NCI-H187 treated with DMSO at 0.1 percent for 48 hours (cell line): ENCODE data around the gene VPS33B.
"Not testable (repeated sequence)": the region's sequence is repeated elsewhere in the genome, so short reads cannot be mapped to it uniquely, and the experiment has no call there.

ENCODE experiments used
- DNase-seq: peaks from one replicate; lab custom pipeline; 2025; lab: John Stamatoyannopoulos, UW

Gene VPS33B

GRCh38 chr15:91031796-91032195, 9.4 kb upstream of the VPS33B start:
- no peak for DNase-seq

- no peak for DNase-seq
Observed at GRCh38 chr15:91027677-91028076, 5.3 kb upstream of the VPS33B start.

DNA sequence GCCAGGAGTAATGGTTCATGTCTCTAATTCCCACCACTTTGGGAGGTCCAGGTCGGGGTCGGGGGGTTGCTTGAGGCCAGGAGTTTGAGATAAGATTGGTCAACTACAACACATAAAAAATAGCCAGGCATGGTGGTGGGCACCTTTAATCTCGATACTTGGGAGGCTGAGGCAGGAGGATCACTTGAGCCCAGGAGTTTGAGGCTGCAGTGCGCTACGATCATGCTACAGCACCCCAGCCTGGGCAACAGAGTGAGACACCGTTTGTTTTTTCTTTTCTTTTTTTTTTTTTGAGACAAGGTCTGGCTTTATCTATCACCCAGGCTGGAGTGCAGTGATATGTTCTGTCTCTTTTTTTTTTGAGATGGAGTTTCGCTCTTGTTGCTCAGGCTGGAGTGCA, 1.3 kb upstream of the VPS33B start:
- no peak for DNase-seq

GRCh38 chr15:91022832-91023129, 387 bp upstream of the VPS33B start:
- no peak for DNase-seq

GRCh38 chr15:91021516-91022074, 799 bp downstream of the VPS33B start:
- DNase-seq = no peak

GRCh38 chr15:91018158-91018557, 4.2 kb downstream of the VPS33B start:
- DNase-seq = no peak

GRCh38 chr15:91017716-91018115, 4.7 kb downstream of the VPS33B start:
- DNase-seq = no peak

- DNase-seq = not testable (repeated sequence)
Observed at GRCh38 chr15:91013701-91014100, 8.7 kb downstream of the VPS33B start.

DNA sequence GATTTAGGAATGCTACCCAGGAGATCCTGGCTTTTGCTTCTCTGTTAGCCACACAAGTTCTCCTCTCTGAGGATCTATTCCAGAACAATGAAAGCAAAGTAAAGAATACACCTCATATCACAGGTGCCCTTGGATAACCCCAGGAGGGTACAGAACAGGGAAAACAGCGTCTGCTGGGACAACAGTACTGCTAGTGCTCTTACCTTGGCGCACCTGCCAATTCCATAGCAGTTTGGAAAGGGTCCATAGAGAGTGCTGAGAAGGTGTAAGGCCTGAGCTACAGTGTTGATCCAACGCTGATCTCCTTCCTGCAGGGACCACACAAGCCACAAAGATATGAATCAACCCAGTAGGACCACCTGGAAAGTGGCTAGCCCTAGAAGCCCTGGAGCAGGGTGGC, 15.1 kb downstream of the VPS33B start:
- DNase-seq = no peak

- no peak for DNase-seq
Observed at GRCh38 chr15:91001209-91001608, 21.2 kb downstream of the VPS33B start.

GRCh38 chr15:90998737-90999136, 23.7 kb downstream of the VPS33B start:
- no peak for DNase-seq

DNA sequence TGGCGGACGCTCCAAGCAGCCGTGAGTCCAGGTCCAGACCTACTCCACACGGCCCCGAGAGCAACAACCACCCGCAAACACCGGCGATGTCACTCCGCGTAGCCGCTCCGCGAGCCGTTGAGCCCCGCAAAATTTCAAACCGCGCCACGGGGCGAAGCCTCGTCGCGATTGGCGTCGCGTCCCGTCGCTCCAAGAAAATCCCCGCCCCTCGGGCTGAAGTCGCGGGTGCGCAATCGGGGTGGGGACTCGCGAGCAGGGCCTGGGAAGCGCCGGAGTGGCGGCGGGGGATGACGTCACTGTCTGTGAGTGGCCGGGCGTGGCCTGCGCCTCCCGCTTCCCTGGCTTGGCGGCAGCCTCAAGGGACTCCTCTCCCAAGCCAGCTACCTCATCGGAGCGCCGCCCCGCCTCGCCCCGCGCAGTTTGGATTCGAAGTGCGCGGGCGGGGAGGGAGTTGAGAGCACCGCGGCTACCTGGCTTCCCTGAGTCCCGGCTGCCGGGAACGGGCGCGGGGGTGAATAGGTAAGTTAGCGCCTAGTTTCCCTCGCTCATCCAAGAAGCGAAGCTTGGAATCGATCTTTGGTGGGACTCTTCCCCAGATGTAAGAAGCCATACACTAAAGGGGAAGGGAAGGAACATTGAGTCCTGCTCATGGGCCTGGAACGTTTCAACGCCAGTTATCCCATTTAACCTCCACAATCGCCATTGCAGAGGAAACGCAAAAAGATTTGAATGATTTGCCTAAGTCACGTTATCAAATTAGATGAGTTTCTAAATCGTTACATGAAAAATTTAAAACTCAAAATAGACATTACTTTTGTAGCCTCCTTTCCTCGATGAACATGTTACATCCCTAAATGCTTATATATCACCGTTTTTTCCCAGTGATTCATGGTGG, 27.7 kb downstream of the VPS33B start, which contains the start of gene PRC1:
Gene PRC1 (minus strand): TSS at position 119 of the 895 bp plus-strand sequence. CDS start 118 bp downstream, at position 1.
- peak; percentile 74 for DNase-seq

- DNase-seq = no peak
Observed at GRCh38 chr15:90994059-90994416, 28.4 kb downstream of the VPS33B start.

DNA sequence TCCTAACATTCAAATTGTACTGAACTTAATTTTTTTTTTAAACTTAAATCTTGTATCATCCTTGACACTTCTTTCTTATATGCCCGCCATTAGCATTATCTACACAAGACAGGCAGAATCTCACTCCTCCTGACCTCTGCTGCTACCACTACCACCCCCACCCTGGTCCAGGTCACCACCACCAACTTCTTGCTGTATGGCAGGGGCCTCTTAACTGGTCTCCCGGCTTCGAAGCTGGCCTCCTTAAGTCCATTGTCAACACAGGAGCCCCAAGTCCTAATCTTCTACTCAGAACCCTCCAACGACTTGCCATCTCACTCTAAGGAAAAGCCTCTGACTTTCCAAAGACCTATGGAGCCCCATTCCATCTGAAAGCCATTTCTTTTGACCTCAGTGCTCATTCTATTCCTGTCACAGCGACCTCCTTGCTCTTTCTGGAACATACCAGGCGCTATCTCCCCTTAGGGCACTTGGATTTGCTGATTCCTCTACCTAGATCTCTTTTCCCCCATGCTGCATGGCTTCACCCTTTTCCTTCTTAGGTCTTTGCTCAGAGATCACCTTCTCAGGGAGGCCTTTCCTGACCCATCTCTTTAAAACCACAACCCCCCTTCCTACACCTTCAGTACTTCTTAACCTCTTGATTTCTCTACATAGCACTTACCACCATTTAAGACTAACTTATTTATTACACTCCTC, 30.7 kb downstream of the VPS33B start:
- no peak for DNase-seq

- DNase-seq = no peak
Observed at GRCh38 chr15:90990446-90990845, 31.9 kb downstream of the VPS33B start.

DNA sequence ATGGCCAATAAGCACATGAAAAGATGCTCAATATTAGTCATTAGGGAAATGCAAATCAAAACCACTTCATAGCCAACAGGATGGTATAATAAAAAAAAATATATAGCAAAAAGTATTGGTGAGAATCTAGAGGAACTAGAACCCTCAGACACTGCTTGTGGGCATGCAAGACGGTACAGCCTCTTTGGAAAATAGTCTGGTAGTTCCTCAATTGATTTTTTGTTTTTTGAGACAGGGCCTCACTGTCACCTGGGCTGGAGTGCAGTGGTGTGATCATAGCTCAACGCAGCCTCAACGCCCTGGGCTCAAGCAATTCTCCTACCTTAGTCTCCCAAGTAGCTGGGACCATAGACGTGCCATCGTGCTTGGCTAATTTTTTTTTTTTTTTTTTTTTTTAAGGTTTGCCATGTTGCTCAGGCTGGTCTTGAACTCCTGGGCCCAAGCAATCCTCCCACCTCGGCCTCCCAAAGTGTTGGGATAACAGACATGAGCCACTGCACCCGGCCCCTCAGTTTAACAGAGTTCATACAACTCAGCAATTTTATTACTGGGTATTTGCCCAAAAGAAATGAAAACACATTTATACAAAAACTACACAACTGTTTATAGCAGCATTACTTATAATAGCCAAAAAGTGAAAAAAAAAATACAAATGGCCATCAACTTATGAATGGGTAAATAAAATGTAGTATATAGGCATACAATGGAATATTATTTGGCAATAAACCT, 33.2 kb downstream of the VPS33B start:
- no peak for DNase-seq

- DNase-seq = no peak
Observed at GRCh38 chr15:90988296-90988695, 34.1 kb downstream of the VPS33B start.

DNA sequence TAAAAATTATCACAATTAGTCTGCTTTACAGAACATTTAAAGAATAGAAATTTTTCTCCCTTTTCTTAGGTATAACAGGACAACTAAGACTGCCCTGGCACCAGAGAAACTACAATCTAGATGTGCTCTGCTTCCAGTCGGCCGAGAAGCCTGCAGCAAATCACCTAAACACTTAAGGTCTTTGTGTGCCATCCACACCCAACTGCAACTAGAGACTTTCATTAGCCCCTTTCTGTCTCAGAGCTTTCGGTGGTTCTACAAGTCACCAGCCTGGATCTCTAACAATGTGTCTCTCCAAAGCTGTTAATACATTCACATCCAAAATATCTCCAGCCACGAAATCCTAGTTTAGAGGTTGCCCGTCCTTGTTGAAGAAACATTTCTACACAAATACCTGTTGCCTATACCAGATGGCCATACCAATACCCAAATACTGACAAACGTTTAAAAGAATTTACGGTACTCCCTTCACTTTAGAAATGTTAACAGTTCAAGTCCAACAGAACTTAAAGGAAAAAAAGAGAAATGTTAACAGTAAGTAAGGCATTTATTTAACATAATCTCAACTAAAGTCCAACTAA, 34.7 kb downstream of the VPS33B start:
- no peak for DNase-seq

DNA sequence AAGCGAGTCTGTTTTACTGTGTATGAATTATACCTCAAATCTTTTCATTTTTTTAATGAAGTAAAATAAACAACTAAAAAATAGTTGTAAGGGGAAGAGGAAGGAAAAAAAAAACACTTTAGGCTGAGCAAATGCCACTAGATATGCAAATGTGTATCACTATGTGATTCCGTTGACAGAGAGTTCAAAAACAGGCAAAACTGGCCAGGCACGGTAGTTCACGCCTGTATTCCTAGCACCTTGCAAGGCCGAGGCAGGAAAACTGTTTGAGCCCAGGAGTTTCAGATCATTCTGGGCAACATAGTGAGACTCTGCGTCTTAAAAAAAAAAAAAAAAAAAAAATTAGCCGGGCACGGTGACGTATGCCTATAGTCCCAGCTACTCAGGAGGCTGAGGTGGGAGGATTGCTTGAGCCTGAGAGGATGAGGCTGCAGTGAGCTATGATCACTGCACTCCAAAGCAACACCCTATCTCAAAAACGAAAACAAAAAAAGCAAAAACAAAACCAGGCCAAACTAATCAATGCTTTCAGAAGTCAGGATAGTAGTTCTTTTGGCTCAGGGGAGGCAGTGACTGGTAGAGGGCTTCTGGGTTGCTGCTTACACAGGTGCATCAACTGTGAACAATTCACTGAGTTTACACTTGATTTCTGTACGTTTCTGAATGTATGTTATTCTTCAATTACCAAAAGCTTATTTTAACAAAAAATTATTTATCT, 35.4 kb downstream of the VPS33B start:
- no peak for DNase-seq

GRCh38 chr15:90982135-90982534, 40.3 kb downstream of the VPS33B start:
- no peak for DNase-seq

DNA sequence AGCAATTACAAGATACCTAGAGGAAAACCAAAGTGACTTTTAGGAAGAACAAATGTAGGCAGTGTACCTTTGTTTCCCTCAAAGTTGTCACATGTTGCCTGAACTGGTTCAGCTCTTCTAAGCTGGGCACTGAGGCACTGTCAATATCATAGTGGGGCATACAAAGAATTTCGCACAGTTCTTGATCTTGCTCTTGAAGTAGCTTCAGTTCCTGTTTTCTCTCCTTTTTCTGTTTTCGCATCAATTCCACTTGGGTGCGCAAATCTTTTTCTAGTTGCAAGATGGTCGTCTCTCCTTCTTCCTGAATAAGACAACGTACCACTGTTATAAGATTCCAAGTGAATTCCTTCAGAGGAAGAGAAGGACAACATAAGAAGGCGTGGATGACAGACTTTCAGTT, 40.7 kb downstream of the VPS33B start:
- DNase-seq = no peak
